PC-3 (cell line): ENCODE results near the gene CRLF1. TPM values are rescaled to one million over a fixed set of nuclear protein-coding genes. Genes with fewer than 3 reads are reported as not detected.

Experiments
- ATAC-seq: fragments of 200-7000 bp; cut with Tn5 transposase; 2 replicates; pipeline ENCODE4 v1.9.1; 2020; ENCODE audit warnings: mild to moderate bottlenecking, moderate library complexity
- BruUV-seq: library from RNA; stranded (reverse); fragments of 400-500 nt; replicated peaks from 2 replicates; lab custom pipeline; 2021; lab: Mats Ljungman, UMichigan
- CTCF ChIA-PET: fragments of 300-600 bp; sonication (Branson Sonifier 250); formaldehyde crosslinking; loops from one replicate; lab custom pipeline; 2022; ENCODE audit warnings: antibody characterized with exemption; lab: Charles Lee
- POLR2A ChIA-PET: fragments of 300-600 bp; sonication (Branson Sonifier 250); formaldehyde crosslinking; loops from one replicate; lab custom pipeline; 2022; ENCODE audit warnings: antibody characterized with exemption; ENCODE audit not compliant: unreplicated experiment; lab: Charles Lee
- DNase-seq: peaks from one replicate; pipeline ENCODE4 v3.0.0-alpha.2; 2015
- H2AFZ ChIP-seq: fragments of 300-600 bp; sonication (generic); 2 replicates; pipeline ENCODE4 v1.6.0; 2016; ENCODE audit warnings: antibody characterized with exemption, low read length
- H3F3A ChIP-seq: fragments of 300-600 bp; sonication (generic); one replicate; pipeline ENCODE4 v1.6.0; 2017; ENCODE audit warnings: antibody characterized with exemption, low read length, control low read depth, mild to moderate bottlenecking; ENCODE audit not compliant: unreplicated experiment
- H3K27ac ChIP-seq: fragments of 300-600 bp; sonication (generic); 2 replicates; pipeline ENCODE4 v1.5.1; 2016; ENCODE audit warnings: mild to moderate bottlenecking, low read length
- H3K27me3 ChIP-seq: fragments of 300-600 bp; sonication (generic); 2 replicates; pipeline ENCODE4 v1.6.1; 2016; ENCODE audit warnings: low read length, mixed read lengths
- H3K36me3 ChIP-seq: fragments of 300-600 bp; sonication (generic); 2 replicates; pipeline ENCODE4 v1.6.1; 2016; ENCODE audit warnings: low read depth, mixed run types, low read length, mixed read lengths
- H3K4me1 ChIP-seq: fragments of 300-600 bp; sonication (generic); 2 replicates; pipeline ENCODE4 v1.5.1; 2016; ENCODE audit warnings: low read length; ENCODE audit not compliant: insufficient read depth
- H3K4me2 ChIP-seq: fragments of 300-600 bp; sonication (generic); 2 replicates; pipeline ENCODE4 v1.6.0; 2016; ENCODE audit warnings: low read length
- H3K4me3 ChIP-seq: fragments of 300-600 bp; sonication (generic); 2 replicates; pipeline ENCODE4 v1.5.1; 2016; ENCODE audit warnings: mild to moderate bottlenecking, low read length, mixed read lengths
- H3K79me2 ChIP-seq: fragments of 300-600 bp; sonication (generic); 2 replicates; pipeline ENCODE4 v1.6.1; 2017; ENCODE audit warnings: low read length, mixed read lengths
- H3K9ac ChIP-seq: fragments of 300-600 bp; sonication (generic); 2 replicates; pipeline ENCODE4 v1.6.0; 2016; ENCODE audit warnings: mild to moderate bottlenecking, low read length
- H3K9me2 ChIP-seq: fragments of 300-600 bp; sonication (generic); replicated peaks from 2 replicates; pipeline ENCODE4 v1.6.1; 2016; ENCODE audit warnings: mixed run types, low read length, mixed read lengths
- H3K9me3 ChIP-seq: fragments of 300-600 bp; sonication (generic); 2 replicates; pipeline ENCODE4 v1.6.1; 2016; ENCODE audit warnings: low read length, mixed read lengths
- H4K20me1 ChIP-seq: fragments of 300-600 bp; sonication (generic); 2 replicates; pipeline ENCODE4 v1.6.1; 2016; ENCODE audit warnings: low read length, mixed read lengths
- EZH2 ChIP-seq: fragments of 300-600 bp; sonication (generic); IDR thresholded peaks from one replicate; pipeline ENCODE4 v1.6.1; 2017; ENCODE audit warnings: antibody characterized with exemption, mild to moderate bottlenecking, low read length; ENCODE audit not compliant: unreplicated experiment
- EZH2phosphoT487 ChIP-seq: fragments of 300-600 bp; sonication (generic); IDR thresholded peaks from 2 replicates; pipeline ENCODE4 v1.6.1; 2018; ENCODE audit warnings: mild to moderate bottlenecking, antibody characterized with exemption, low read length, borderline replicate concordance
- intact Hi-C: fragments of 100-400 bp; cut with micrococcal nuclease; formaldehyde crosslinking; loops from 2 replicates; pipeline ENCODE4 v1.9.0; 2023
- total RNA-seq: library from RNA; depleted of rRNA; stranded (reverse); fragments of >200 nt; gene quantifications from 2 replicates; pipeline ENCODE4 v1.2.3, GENCODE V29; 2014
- TF ChIP-seq, protein P1 (sequence below): fragments of 300-600 bp; sonication (generic); conservative IDR thresholded peaks from 2 replicates; pipeline ENCODE4 v1.5.1; 2017; ENCODE audit warnings: antibody characterized with exemption, low read depth, mild to moderate bottlenecking, low read length

CRLF1 gene
- total RNA-seq, 1 experiment from 2014 or later = 2.6 TPM

DNA sequence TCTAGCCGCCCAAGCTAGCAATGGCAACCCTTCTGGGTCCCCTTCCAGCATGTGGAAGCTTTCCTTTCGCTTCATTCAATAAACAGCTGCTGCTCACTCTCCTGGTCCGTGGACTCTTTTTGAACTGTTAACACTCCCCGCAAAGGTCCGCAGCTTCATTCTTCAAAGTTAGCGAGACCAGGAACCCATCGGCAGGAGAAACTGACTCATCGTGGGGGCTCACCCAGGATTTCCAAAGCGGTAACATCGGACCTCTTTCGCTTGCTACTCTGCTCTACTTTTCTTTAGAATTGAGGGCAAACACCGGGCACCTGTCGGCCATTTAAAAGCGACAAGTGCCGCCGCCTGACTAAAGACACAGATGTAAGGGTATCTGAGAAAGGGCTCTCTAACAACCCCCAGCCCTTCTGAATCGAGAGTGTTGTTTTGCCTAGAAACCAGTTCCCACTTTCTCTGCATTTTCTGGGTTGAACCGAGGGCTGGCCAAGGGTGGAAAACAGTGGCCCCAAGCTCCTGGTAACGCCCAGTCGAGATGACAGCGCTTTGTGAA lies 29.2 kb downstream of the CRLF1 start:
- no peak overlapping the region for H3K9ac ChIP-seq
- ChIA-PET POLR2A (no interaction called here), CTCF (no interaction called here)
- peaks cover 12% of the 10 kb centered on the region for H3K4me1 ChIP-seq
- intact Hi-C loops = no loop called here
- H3K4me3 ChIP-seq = no peak overlapping the region
- H3F3A ChIP-seq = no peaks in the 10 kb centered on the region
- H4K20me1 ChIP-seq = peaks cover 26% of the 10 kb centered on the region
- no peak overlapping the region for H3K4me2 ChIP-seq
- TF ChIP-seq EZH2phosphoT487 (no peak), EZH2 (no peak)
- TF ChIP-seq, protein P1, sequence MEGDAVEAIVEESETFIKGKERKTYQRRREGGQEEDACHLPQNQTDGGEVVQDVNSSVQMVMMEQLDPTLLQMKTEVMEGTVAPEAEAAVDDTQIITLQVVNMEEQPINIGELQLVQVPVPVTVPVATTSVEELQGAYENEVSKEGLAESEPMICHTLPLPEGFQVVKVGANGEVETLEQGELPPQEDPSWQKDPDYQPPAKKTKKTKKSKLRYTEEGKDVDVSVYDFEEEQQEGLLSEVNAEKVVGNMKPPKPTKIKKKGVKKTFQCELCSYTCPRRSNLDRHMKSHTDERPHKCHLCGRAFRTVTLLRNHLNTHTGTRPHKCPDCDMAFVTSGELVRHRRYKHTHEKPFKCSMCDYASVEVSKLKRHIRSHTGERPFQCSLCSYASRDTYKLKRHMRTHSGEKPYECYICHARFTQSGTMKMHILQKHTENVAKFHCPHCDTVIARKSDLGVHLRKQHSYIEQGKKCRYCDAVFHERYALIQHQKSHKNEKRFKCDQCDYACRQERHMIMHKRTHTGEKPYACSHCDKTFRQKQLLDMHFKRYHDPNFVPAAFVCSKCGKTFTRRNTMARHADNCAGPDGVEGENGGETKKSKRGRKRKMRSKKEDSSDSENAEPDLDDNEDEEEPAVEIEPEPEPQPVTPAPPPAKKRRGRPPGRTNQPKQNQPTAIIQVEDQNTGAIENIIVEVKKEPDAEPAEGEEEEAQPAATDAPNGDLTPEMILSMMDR = no peak
- no peaks in the 10 kb centered on the region for H3K9me3 ChIP-seq
- no peaks in the 10 kb centered on the region for H3K27me3 ChIP-seq
- peaks cover 30% of the 10 kb centered on the region for H3K79me2 ChIP-seq
- H3K9me2 ChIP-seq = no peaks in the 10 kb centered on the region
- BruUV-seq = no TSS peak
- DNase-seq (no peak), ATAC-seq (no peak)
- H3K36me3 ChIP-seq = peaks cover 32% of the 10 kb centered on the region
- no peak overlapping the region for H3K27ac ChIP-seq
- H2AFZ ChIP-seq = no peak overlapping the region

DNA sequence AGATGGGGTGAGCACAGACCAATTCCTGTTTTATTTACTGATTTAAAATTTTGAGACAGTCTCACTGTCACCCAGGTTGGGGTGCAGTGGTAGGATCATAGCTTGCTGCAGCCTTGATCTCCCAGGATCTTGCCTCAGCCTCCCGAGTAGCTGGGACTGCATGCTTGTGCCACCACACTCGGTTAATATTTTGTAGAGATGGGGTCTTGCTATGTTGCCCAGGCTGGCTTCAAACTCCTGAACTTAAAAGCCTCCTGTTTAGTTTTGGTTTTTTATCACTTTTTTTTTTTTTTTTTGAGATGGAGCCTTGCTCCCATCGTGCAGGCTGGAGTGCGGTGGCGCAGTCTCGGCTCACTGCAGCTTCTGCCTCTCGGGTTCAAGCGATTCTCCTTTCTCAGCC lies 30.2 kb downstream of the CRLF1 start:
- TF ChIP-seq EZH2 (no peak), EZH2phosphoT487 (no peak)
- TF ChIP-seq, protein P1 = no peak
- H3K9me3 ChIP-seq = no peaks in the 10 kb centered on the region
- H3K79me2 ChIP-seq = peaks cover 38% of the 10 kb centered on the region
- no peaks in the 10 kb centered on the region for H3K27me3 ChIP-seq
- ChIA-PET CTCF (no interaction called here), POLR2A (no interaction called here)
- peaks cover 32% of the 10 kb centered on the region for H4K20me1 ChIP-seq
- H3K4me1 ChIP-seq = peaks cover 12% of the 10 kb centered on the region
- no peak overlapping the region for H3K4me3 ChIP-seq
- intact Hi-C loops = no loop called here
- no peak overlapping the region for H3K9ac ChIP-seq
- H3K9me2 ChIP-seq = no peaks in the 10 kb centered on the region
- peaks cover 32% of the 10 kb centered on the region for H3K36me3 ChIP-seq
- ATAC-seq = no peak
- no peak overlapping the region for H2AFZ ChIP-seq
- no peak overlapping the region for H3K4me2 ChIP-seq
- H3K27ac ChIP-seq = no peak overlapping the region
- no peak for DNase-seq
- no TSS peak for BruUV-seq
- H3F3A ChIP-seq = no peaks in the 10 kb centered on the region

DNA sequence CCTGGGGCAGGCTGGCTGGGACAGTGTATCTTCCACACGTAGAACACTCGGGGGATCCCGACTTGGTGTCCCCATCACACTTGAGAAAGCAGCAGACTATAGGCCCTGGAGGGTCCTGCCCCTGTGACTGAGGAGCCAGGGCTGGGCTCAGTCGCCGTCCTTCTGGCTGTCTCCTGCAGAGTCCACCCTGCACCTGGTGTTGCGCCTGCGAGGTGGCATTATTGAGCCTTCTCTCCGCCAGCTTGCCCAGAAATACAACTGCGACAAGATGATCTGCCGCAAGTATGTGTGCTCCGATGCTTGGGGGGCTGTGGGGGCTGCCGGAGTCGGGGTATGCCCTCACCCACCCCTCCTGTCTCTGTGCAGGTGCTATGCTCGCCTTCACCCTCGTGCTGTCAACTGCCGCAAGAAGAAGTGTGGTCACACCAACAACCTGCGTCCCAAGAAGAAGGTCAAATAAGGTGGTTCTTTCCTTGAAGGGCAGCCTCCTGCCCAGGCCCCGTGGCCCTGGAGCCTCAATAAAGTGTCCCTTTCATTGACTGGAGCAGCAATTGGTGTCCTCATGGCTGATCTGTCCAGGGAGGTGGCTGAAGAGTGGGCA lies 31.8 kb downstream of the CRLF1 start:
- DNase-seq = no peak
- intact Hi-C loops = loop anchor here (5.0 kb wide), 1 partner anchor 112 kb away; no protein-coding TSS in a partner anchor
- peaks cover 32% of the 10 kb centered on the region for H4K20me1 ChIP-seq
- H3K79me2 ChIP-seq = peaks cover 38% of the 10 kb centered on the region
- H3K27ac ChIP-seq = no peak overlapping the region
- no peak overlapping the region for H2AFZ ChIP-seq
- BruUV-seq = no TSS peak
- H3K9me2 ChIP-seq = no peaks in the 10 kb centered on the region
- no peak for ATAC-seq
- H3K9me3 ChIP-seq = no peaks in the 10 kb centered on the region
- TF ChIP-seq, protein P1 = no peak
- no peak for TF ChIP-seq EZH2
- TF ChIP-seq EZH2phosphoT487 = no peak
- H3F3A ChIP-seq = no peaks in the 10 kb centered on the region
- H3K4me1 ChIP-seq = peaks cover 15% of the 10 kb centered on the region
- no peak overlapping the region for H3K4me2 ChIP-seq
- CTCF ChIA-PET = no interaction called here
- POLR2A ChIA-PET = no interaction called here
- H3K9ac ChIP-seq = no peak overlapping the region
- H3K36me3 ChIP-seq = peaks cover 32% of the 10 kb centered on the region
- H3K4me3 ChIP-seq = no peak overlapping the region
- no peaks in the 10 kb centered on the region for H3K27me3 ChIP-seq
